Measurements from ENCODE around the gene CETP. TPM values are rescaled to one million over a fixed set of nuclear protein-coding genes. Genes with fewer than 3 reads are reported as not detected.

CETP gene
- total and polyA plus RNA-seq, 9 of the 15 experiments (the other 6 are each of a cell fraction or from before 2014, with no cell fraction given), result 0.07 to 0.11 TPM; not detected in 7

- TF ChIP-seq RREB1 (CRISPR knock-in tag; IDR thresholded peaks at IDR 0.05) (no peak), MTA1 (IDR thresholded peaks at IDR 0.05; ENCODE audit: borderline replicate concordance) (peak; percentile 44; the same call in 1 of the 2 replicates), ZNF589 (CRISPR knock-in tag; IDR thresholded peaks at IDR 0.05; ENCODE audit: low read depth) (no peak), ZNF398 (CRISPR knock-in tag; IDR thresholded peaks at IDR 0.05) (no peak), ZNF140 (CRISPR knock-in tag; IDR thresholded peaks at IDR 0.05) (no peak), PRDM10 (IDR thresholded peaks at IDR 0.05; ENCODE audit: partially characterized antibody) (no peak), NONO (IDR thresholded peaks at IDR 0.05; ENCODE audit: low read depth in 2 of 2, low read length in 1 of 2) (no peak), CEBPG (CRISPR knock-in tag; IDR thresholded peaks at IDR 0.05) (no peak), CEBPG (tag; conservative IDR thresholded peaks at IDR 0.05 in 1 of 2, IDR thresholded peaks at IDR 0.05 in 1 of 2) (no peak), PTTG1 (tag; IDR thresholded peaks at IDR 0.05; ENCODE audit: low read depth) (no peak), POLR2AphosphoS5 (IDR thresholded peaks at IDR 0.05; ENCODE audit: control insufficient read depth, insufficient read depth, low read depth, low read length) (no peak), MLLT1 (IDR thresholded peaks at IDR 0.05) (no peak)
Measured at GRCh38 chr16:56950881-56951771, 10.6 kb upstream of the CETP start (continued).

All from K562 (cell line).